Prostate gland (tissue), 2 donors: ENCODE data around the gene VWA1. TPM values are rescaled to one million over a fixed set of nuclear protein-coding genes. Genes with fewer than 3 reads are reported as not detected.
"Not testable (repeated sequence)": the region's sequence is repeated elsewhere in the genome, so short reads cannot be mapped to it uniquely, and the experiment has no call there.

Source experiments
- DNase-seq: peaks from one replicate; pipeline ENCODE4 v3.0.0-alpha.2; 2019; ENCODE audit warnings: low spot score
- H3K27ac ChIP-seq, 2 donors: fragments of 200-600 bp; sonication (generic); 2 replicates each; pipeline ENCODE4 v1.5.1; 2017 to 2019
- H3K27me3 ChIP-seq: fragments of 200-600 bp; sonication (generic); replicated peaks from 2 replicates; pipeline ENCODE4 v1.5.1; 2019; ENCODE audit not compliant: insufficient read depth
- H3K36me3 ChIP-seq, 2 donors: fragments of 200-600 bp; sonication (generic); 1 replicate in 1 of 2; 2 replicates in 1 of 2; pipeline versions ENCODE4 v1.5.1 to v1.8.1; 2017 to 2019
- H3K4me1 ChIP-seq: fragments of 200-600 bp; sonication (generic); replicated peaks from 2 replicates; pipeline ENCODE4 v1.5.1; 2019
- H3K4me3 ChIP-seq, 2 donors: fragments of 200-600 bp; sonication (generic); 2 replicates each; pipeline ENCODE4 v1.5.1; 2017 to 2019
- H3K9me3 ChIP-seq: fragments of 200-600 bp; sonication (generic); 2 replicates; pipeline ENCODE4 v1.5.1; 2017
- CTCF ChIP-seq, 4 experiments: fragments of 200-600 bp in 2 of 4; fragments of 450-650 bp in 2 of 4; sonication (generic) in 2 of 4; IDR thresholded peaks; 1 replicate in 3 of 4; 2 replicates in 1 of 4; pipeline ENCODE4 v1.5.1; 2016 to 2019; ENCODE audit warnings: antibody characterized with exemption in 4 of 4, mild to moderate bottlenecking in 2 of 4, moderate library complexity in 2 of 4
- POLR2A ChIP-seq: fragments of 450-650 bp; IDR thresholded peaks from one replicate; pipeline ENCODE4 v1.6.1; 2016; ENCODE audit warnings: antibody characterized with exemption, mild to moderate bottlenecking
- POLR2AphosphoS5 ChIP-seq: sonication (generic); formaldehyde crosslinking; IDR thresholded peaks from one replicate; pipeline ENCODE4 v1.6.1; 2017; ENCODE audit warnings: antibody characterized with exemption
- WGBS: methylation state at CpG from one replicate; pipeline ENCODE4 v1.1.5; 2018; 5-methylcytosine and 5-hydroxymethylcytosine counted together
- intact Hi-C: fragments of 100-400 bp; cut with DNase I; formaldehyde crosslinking; loops from one replicate; pipeline ENCODE4 v1.14.2; 2022
- total RNA-seq, 2 donors: library from RNA; depleted of rRNA; stranded (reverse); fragments of >200 nt; gene quantifications; one replicate each; pipeline ENCODE4 v1.1.0, GENCODE V29; 2016

Gene VWA1
- total RNA-seq, 2 donors from 2014 or later = 191 to 227 TPM

DNA sequence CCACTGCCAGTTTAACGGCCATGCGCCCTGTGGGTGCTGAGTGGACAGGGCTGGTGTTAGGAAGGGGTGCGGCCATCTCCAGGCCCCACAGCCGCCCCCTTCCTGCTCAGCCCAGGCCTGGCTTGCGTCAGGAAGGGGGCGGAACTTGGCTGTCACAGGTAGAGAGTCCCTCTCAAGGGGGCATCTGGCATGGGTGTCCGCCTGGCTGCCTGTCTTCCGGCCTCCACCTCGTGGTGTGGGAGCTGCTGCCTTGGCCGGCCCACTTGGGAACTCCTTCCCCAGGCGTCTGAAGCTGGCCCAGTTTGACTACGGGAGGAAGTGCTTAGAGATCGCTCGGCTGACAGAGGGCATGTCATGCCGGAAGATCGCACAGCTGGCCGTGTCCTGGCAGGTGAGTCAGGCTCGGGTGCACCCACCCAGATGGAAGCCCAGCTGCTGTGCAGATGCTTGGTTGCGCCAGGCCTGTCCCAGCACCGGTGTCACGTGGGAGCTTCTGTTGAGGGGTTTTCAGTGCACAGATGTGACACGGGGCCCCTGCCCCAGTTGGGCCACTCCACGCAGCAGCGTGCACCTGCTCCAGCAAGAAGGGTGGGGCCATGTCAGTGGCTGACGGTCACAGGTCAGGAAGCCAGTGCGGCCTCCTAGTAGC lies 27.0 kb downstream of the VWA1 start:
- no peaks in the 10 kb centered on the region for H3K36me3 ChIP-seq
- intact Hi-C loops = no loop called here
- no peaks in the 10 kb centered on the region for H3K4me1 ChIP-seq
- DNase-seq = peak; percentile 41
- H3K4me3 ChIP-seq = peak overlapping the region; percentile 20
- TF ChIP-seq POLR2AphosphoS5 (no peak), CTCF (IDR thresholded peaks at IDR 0.05) (no peak), POLR2A (no peak)
- 34% methylated on average over 18 of the region's 26 CpGs for WGBS
- H3K9me3 ChIP-seq = no peaks in the 10 kb centered on the region
- H3K27me3 ChIP-seq = no peaks in the 10 kb centered on the region
- peak overlapping the region; percentile 43 to 64 for H3K27ac ChIP-seq

DNA sequence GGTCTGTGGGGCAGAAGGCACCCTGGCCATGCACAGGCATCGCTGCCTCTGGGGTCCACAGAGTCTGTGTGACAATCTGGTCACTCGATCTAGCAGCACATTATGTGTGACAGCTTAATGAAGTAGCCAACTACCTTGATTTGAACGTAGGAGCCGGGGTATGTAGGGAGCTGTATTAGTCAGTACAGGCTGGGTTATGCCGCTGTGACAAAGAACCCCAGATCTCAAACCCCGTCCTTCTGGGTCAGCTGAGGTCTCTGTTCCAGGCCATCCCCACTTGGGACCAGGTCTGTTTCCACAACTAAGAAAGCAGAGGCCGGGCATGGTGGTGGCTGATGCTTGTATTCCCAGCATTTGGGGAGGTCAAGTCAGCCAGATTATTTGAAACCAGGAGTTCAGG lies 27.8 kb downstream of the VWA1 start:
- Histone ChIP-seq H3K9me3 (no peaks in the 10 kb centered on the region), H3K36me3 (no peaks in the 10 kb centered on the region), H3K27me3 (no peaks in the 10 kb centered on the region), H3K27ac (no peak overlapping the region), H3K4me1 (no peaks in the 10 kb centered on the region), H3K4me3 (no peak overlapping the region)
- intact Hi-C loops = no loop called here
- DNase-seq = no peak
- 94% methylated on average over 7 of the region's 7 CpGs for WGBS
- TF ChIP-seq CTCF (IDR thresholded peaks at IDR 0.05) = no peak
- no peak for TF ChIP-seq POLR2AphosphoS5
- TF ChIP-seq POLR2A = no peak

GRCh38 chr1:1468196-1468985 lies 32.9 kb downstream of the VWA1 start:
- H3K27ac ChIP-seq, DNase-seq, H3K9me3 ChIP-seq, intact Hi-C loops, H3K4me1 ChIP-seq, H3K4me3 ChIP-seq, H3K36me3 ChIP-seq, H3K27me3 ChIP-seq: not testable (repeated sequence)
- 79% methylated on average over 30 of the region's 44 CpGs for WGBS

- intact Hi-C loops = no loop called here
- WGBS = 16% methylated on average over 16 of the region's 16 CpGs
- no peak for TF ChIP-seq POLR2A
- no peaks in the 10 kb centered on the region for H3K9me3 ChIP-seq
- no peaks in the 10 kb centered on the region for H3K36me3 ChIP-seq
- DNase-seq = no peak
- H3K27me3 ChIP-seq = no peaks in the 10 kb centered on the region
- H3K4me3 ChIP-seq = peak overlapping the region; percentile 61 to 76
- H3K27ac ChIP-seq = peak overlapping the region; percentile 71 to 85
- no peaks in the 10 kb centered on the region for H3K4me1 ChIP-seq
These were observed 35.3 kb downstream of the VWA1 start for GRCh38 chr1:1470626-1471388.

- H3K4me3 ChIP-seq = peak within 1 kb of the TSS; percentile 61 to 76
- WGBS = under 1% methylated on average over 63 of the region's 87 CpGs
- TF ChIP-seq POLR2AphosphoS5 (peak; percentile 98), POLR2A (peak; percentile 51), CTCF (IDR thresholded peaks at IDR 0.05) (no peak)
- DNase-seq = peak; percentile 92
- peak within 1 kb of the TSS; percentile 71 to 85 for H3K27ac ChIP-seq
- intact Hi-C loops = no loop called here
- no peaks in the 10 kb centered on the region for H3K4me1 ChIP-seq
- no peaks in the 10 kb centered on the region for H3K9me3 ChIP-seq
- no peaks in the 10 kb centered on the region for H3K36me3 ChIP-seq
- H3K27me3 ChIP-seq = no peaks in the 10 kb centered on the region
These were observed 36.0 kb downstream of the VWA1 start, which contains the start of gene ATAD3B for GRCh38 chr1:1471389-1472052. TSS of gene ATAD3B (plus strand) at chr1:1471765. CDS start at chr1:1471885, 120 bp downstream.

- H3K4me1 ChIP-seq, DNase-seq, intact Hi-C loops, H3K9me3 ChIP-seq, H3K36me3 ChIP-seq, H3K27me3 ChIP-seq: not testable (repeated sequence)
- peak overlapping the region in 1 of 2 donors; percentile 71 for H3K27ac ChIP-seq
- H3K4me3 ChIP-seq = peak overlapping the region; percentile 61 to 76
- WGBS = 5% methylated on average over 29 of the region's 65 CpGs
These were observed 36.8 kb downstream of the VWA1 start for GRCh38 chr1:1472053-1472876.

GRCh38 chr1:1476011-1476410 lies 40.5 kb downstream of the VWA1 start:
- DNase-seq, H3K4me3 ChIP-seq, intact Hi-C loops, H3K27me3 ChIP-seq, H3K27ac ChIP-seq, H3K4me1 ChIP-seq, H3K9me3 ChIP-seq: not testable (repeated sequence)
- H3K36me3 ChIP-seq = peaks cover 7 to 13% of the 10 kb centered on the region in 2 donors
- 86% methylated on average over 17 of the region's 17 CpGs for WGBS
